M059J (cell line): Measurements from ENCODE around the gene PCYT1B. TPM values are rescaled to one million over a fixed set of nuclear protein-coding genes. Genes with fewer than 3 reads are reported as not detected.

Experiments used
- DNase-seq: peaks from one replicate; pipeline ENCODE4 v3.0.0-alpha.2; 2012; ENCODE audit warnings: low read depth
- total RNA-seq: library from RNA; depleted of rRNA; stranded (reverse); fragments of >200 nt; shearing (Covaris generic); gene quantifications from 2 replicates; pipeline ENCODE4 v1.2.3, GENCODE V29; 2014; rRNA removed

Gene PCYT1B
- total RNA-seq, 1 experiment from 2014 or later, result 0.57 TPM

- DNase-seq, result no peak
Measured at GRCh38 chrX:24526616-24527015, 120.5 kb downstream of the PCYT1B start.

GRCh38 chrX:24525455-24525854 lies 121.7 kb downstream of the PCYT1B start:
- no peak for DNase-seq

DNA sequence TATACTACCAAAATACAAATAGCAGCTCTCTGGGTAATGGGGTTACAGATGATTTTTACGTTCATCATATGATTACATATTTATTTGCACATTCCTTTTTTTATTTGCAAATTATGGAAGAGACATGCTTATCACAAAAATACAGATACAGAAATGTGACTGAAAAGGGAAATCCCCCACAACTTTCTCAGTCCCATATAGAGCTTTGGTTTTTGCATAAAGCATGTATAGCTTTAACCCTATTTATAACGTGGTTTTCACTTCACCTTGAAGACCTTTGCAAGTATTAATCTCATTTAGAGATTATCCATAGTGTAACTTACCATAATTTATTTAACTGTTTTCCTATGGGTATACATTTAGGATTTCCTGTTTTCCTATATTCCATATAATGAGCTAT lies 126.7 kb downstream of the PCYT1B start:
- DNase-seq, result no peak

- DNase-seq, result no peak
Measured at GRCh38 chrX:24515447-24515846, 131.7 kb downstream of the PCYT1B start.

- no peak for DNase-seq
Measured at GRCh38 chrX:24513416-24513815, 133.7 kb downstream of the PCYT1B start.

- DNase-seq, result no peak
Measured at GRCh38 chrX:24508375-24508774, 138.8 kb downstream of the PCYT1B start.

Other genes starting within 250 kb of the PCYT1B start
- gene PDK3, start 182.1 kb downstream of the PCYT1B start, total RNA-seq, result 15.3 and 18.5 TPM in 2 replicates
- gene POLA1, start 46.6 kb upstream of the PCYT1B start, total RNA-seq, result 20.7 and 32.8 TPM in 2 replicates